Keratinocyte (primary cell): ENCODE measurements around the gene CLSTN3.

Experiments used
- EZH2 ChIP-seq: IDR thresholded peaks from one replicate; pipeline ENCODE4 v1.6.1; 2012; ENCODE audit warnings: inconsistent platforms, mild to moderate bottlenecking, low read length, moderate library complexity
- TF ChIP-seq, protein P1 (sequence below), 3 experiments: IDR thresholded peaks in 1 of 3; conservative IDR thresholded peaks in 1 of 3; optimal IDR thresholded peaks in 1 of 3; 2 replicates in 2 of 3; 3 replicates in 1 of 3; pipeline versions ENCODE3 to v1.5.1; 2011; ENCODE audit warnings: low read length in 3 of 3, mild to moderate bottlenecking in 3 of 3, moderate library complexity in 2 of 3, control low read depth in 1 of 3, inconsistent platforms in 1 of 3; ENCODE audit not compliant: insufficient read depth in 2 of 3; ENCODE audit errors: extremely low read depth in 1 of 3

DNA sequence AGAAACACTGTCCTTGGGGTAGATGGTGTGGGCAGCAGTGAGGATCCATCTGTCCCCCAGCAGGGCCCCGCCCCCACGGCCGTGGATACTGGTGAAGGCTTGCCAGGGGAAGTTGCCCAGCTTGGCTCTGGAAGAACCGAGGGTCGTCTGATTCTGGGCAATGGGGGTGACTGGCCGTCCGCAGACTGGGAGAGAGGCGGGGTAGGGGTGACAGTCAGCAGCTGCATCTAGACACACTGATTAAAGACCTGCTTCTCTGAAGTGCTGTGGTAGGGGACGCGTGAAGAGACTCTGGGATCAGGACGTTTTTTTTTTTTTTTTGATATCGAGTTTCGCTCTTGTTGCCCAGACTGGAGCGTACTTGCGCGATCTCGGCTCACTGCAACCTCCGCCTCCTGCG, 33.2 kb upstream of the CLSTN3 start:
- TF ChIP-seq EZH2 = no peak
- TF ChIP-seq, protein P1, sequence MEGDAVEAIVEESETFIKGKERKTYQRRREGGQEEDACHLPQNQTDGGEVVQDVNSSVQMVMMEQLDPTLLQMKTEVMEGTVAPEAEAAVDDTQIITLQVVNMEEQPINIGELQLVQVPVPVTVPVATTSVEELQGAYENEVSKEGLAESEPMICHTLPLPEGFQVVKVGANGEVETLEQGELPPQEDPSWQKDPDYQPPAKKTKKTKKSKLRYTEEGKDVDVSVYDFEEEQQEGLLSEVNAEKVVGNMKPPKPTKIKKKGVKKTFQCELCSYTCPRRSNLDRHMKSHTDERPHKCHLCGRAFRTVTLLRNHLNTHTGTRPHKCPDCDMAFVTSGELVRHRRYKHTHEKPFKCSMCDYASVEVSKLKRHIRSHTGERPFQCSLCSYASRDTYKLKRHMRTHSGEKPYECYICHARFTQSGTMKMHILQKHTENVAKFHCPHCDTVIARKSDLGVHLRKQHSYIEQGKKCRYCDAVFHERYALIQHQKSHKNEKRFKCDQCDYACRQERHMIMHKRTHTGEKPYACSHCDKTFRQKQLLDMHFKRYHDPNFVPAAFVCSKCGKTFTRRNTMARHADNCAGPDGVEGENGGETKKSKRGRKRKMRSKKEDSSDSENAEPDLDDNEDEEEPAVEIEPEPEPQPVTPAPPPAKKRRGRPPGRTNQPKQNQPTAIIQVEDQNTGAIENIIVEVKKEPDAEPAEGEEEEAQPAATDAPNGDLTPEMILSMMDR (optimal IDR thresholded peaks at IDR 0.05 in 1 of 3, IDR thresholded peaks at IDR 0.05 in 1 of 3, conservative IDR thresholded peaks at IDR 0.05 in 1 of 3; ENCODE audit: extremely low read depth in 1 of 3, insufficient read depth in 2 of 3, low read length in 3 of 3) = no peak
